Measurements from ENCODE around the gene ZNF76. TPM values are rescaled to one million over a fixed set of nuclear protein-coding genes. Genes with fewer than 3 reads are reported as not detected.
A peak's percentile ranks its signal among the peaks of the same experiment; 100 is the strongest.

Gene ZNF76
- total and polyA plus RNA-seq, 2 of the 13 experiments (the other 11 are each of a cell fraction or from before 2014, with no cell fraction given), result 13.2 to 26.4 TPM

DNA sequence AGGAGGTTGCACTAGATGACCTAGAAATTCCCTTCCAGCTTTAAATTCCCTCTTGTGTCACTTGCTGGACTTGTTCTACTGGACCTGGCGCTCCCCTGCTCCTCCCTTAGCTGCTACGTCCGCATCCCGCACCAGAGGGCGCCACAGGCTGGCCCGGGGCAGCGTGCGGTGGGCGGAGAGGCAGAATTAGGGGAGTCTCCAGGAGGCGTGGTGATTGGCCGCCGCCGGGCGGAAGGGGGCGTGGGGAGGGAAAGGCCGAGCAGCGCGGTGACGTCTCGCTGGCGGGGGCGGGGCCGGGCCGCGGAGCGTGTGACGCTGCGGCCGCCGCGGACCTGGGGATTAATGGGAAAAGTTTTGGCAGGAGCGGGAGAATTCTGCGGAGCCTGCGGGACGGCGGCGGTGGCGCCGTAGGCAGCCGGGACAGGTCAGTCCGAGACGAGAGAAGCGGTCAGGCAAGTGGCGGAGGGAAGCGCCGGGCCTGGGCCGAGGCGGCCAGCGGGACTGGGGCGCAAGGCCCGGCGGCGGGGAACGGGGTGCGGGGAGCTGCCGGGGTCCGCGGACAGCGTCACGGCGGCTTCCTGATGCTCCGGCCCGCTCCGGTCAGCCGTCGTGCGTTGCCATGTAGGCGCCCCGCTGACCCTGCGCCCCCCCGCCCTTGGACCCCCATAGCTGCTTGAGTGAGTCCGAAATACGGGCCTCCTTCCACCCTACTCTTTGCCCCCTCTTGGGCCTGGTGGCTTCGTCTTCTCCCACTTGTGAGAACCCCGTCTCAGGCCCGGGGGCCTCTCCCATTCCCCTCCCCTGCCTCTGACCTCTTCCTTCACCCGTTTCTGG lies 82.9 kb downstream of the ZNF76 start, which contains the start of gene PPARD (continued):
- TF ChIP-seq ZNF766 (CRISPR knock-in tag; IDR thresholded peaks at IDR 0.05; ENCODE audit: borderline replicate concordance) (0 out of 2 replicates have a peak, but pooled peaks have one; percentile 37), ZNF780A (CRISPR knock-in tag; IDR thresholded peaks at IDR 0.05) (peak; percentile 64; the same call in 1 of the 2 replicates), JDP2 (CRISPR knock-in tag; IDR thresholded peaks at IDR 0.05; ENCODE audit: borderline replicate concordance) (no peak), ZNF501 (CRISPR knock-in tag; IDR thresholded peaks at IDR 0.05) (peak; percentile 99), PTBP1 (IDR thresholded peaks at IDR 0.05; ENCODE audit: low read depth, low read length, poor library complexity, severe bottlenecking) (no peak), ZNF160 (CRISPR knock-in tag; IDR thresholded peaks at IDR 0.05) (no peak), NKX3-1 (CRISPR knock-in tag; IDR thresholded peaks at IDR 0.05) (no peak), PAF1 (CRISPR knock-in tag; IDR thresholded peaks at IDR 0.05) (no peak), NCOR1 (IDR thresholded peaks at IDR 0.05; ENCODE audit: borderline replicate concordance, low read length) (peak; percentile 30; the same call in 1 of the 2 replicates), ZNF331 (CRISPR knock-in tag; IDR thresholded peaks at IDR 0.05) (peak; percentile 79; the same call in 1 of the 2 replicates), ZNF569 (CRISPR knock-in tag; IDR thresholded peaks at IDR 0.05; ENCODE audit: borderline replicate concordance) (no peak)
- TF ChIP-seq, protein P1, sequence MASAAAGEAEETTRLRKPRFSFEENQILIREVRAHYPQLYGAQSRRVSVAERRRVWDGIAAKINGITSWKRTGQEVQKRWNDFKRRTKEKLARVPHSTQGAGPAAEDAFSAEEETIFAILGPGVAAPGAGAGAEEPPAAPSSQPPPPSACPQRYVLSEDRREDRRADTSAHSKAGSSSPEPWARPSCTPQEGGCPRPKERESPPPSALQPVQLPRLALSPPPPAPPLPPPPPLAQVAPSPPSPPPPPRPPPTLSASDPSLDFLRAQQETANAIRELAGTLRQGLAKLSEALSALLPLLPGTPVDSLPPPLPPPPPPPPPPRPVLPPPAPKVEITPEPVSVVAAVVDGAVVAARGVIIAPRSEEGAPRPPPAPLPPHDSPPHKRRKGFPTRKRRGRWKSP (CRISPR knock-in tag; IDR thresholded peaks at IDR 0.05), result peak; percentile 59
- TF ChIP-seq, protein P2, sequence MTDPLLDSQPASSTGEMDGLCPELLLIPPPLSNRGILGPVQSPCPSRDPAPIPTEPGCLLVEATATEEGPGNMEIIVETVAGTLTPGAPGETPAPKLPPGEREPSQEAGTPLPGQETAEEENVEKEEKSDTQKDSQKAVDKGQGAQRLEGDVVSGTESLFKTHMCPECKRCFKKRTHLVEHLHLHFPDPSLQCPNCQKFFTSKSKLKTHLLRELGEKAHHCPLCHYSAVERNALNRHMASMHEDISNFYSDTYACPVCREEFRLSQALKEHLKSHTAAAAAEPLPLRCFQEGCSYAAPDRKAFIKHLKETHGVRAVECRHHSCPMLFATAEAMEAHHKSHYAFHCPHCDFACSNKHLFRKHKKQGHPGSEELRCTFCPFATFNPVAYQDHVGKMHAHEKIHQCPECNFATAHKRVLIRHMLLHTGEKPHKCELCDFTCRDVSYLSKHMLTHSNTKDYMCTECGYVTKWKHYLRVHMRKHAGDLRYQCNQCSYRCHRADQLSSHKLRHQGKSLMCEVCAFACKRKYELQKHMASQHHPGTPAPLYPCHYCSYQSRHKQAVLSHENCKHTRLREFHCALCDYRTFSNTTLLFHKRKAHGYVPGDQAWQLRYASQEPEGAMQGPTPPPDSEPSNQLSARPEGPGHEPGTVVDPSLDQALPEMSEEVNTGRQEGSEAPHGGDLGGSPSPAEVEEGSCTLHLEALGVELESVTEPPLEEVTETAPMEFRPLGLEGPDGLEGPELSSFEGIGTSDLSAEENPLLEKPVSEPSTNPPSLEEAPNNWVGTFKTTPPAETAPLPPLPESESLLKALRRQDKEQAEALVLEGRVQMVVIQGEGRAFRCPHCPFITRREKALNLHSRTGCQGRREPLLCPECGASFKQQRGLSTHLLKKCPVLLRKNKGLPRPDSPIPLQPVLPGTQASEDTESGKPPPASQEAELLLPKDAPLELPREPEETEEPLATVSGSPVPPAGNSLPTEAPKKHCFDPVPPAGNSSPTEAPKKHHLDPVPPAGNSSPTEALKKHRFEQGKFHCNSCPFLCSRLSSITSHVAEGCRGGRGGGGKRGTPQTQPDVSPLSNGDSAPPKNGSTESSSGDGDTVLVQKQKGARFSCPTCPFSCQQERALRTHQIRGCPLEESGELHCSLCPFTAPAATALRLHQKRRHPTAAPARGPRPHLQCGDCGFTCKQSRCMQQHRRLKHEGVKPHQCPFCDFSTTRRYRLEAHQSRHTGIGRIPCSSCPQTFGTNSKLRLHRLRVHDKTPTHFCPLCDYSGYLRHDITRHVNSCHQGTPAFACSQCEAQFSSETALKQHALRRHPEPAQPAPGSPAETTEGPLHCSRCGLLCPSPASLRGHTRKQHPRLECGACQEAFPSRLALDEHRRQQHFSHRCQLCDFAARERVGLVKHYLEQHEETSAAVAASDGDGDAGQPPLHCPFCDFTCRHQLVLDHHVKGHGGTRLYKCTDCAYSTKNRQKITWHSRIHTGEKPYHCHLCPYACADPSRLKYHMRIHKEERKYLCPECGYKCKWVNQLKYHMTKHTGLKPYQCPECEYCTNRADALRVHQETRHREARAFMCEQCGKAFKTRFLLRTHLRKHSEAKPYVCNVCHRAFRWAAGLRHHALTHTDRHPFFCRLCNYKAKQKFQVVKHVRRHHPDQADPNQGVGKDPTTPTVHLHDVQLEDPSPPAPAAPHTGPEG (CRISPR knock-in tag; IDR thresholded peaks at IDR 0.05), result peak; percentile 17; the same call in 1 of the 2 replicates
- TF ChIP-seq, protein P3, sequence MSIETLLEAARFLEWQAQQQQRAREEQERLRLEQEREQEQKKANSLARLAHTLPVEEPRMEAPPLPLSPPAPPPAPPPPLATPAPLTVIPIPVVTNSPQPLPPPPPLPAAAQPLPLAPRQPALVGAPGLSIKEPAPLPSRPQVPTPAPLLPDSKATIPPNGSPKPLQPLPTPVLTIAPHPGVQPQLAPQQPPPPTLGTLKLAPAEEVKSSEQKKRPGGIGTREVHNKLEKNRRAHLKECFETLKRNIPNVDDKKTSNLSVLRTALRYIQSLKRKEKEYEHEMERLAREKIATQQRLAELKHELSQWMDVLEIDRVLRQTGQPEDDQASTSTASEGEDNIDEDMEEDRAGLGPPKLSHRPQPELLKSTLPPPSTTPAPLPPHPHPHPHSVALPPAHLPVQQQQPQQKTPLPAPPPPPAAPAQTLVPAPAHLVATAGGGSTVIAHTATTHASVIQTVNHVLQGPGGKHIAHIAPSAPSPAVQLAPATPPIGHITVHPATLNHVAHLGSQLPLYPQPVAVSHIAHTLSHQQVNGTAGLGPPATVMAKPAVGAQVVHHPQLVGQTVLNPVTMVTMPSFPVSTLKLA (IDR thresholded peaks at IDR 0.05), result peak; percentile 56
- TF ChIP-seq, protein P4, sequence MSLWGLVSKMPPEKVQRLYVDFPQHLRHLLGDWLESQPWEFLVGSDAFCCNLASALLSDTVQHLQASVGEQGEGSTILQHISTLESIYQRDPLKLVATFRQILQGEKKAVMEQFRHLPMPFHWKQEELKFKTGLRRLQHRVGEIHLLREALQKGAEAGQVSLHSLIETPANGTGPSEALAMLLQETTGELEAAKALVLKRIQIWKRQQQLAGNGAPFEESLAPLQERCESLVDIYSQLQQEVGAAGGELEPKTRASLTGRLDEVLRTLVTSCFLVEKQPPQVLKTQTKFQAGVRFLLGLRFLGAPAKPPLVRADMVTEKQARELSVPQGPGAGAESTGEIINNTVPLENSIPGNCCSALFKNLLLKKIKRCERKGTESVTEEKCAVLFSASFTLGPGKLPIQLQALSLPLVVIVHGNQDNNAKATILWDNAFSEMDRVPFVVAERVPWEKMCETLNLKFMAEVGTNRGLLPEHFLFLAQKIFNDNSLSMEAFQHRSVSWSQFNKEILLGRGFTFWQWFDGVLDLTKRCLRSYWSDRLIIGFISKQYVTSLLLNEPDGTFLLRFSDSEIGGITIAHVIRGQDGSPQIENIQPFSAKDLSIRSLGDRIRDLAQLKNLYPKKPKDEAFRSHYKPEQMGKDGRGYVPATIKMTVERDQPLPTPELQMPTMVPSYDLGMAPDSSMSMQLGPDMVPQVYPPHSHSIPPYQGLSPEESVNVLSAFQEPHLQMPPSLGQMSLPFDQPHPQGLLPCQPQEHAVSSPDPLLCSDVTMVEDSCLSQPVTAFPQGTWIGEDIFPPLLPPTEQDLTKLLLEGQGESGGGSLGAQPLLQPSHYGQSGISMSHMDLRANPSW (CRISPR knock-in tag; IDR thresholded peaks at IDR 0.05; ENCODE audit: borderline replicate concordance), result no peak
- TF ChIP-seq, protein P5, sequence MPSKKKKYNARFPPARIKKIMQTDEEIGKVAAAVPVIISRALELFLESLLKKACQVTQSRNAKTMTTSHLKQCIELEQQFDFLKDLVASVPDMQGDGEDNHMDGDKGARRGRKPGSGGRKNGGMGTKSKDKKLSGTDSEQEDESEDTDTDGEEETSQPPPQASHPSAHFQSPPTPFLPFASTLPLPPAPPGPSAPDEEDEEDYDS (CRISPR knock-in tag; IDR thresholded peaks at IDR 0.05), result peak; percentile 85
